HPDE6-E6E7 (cell line): ENCODE data around the gene GBF1.

ENCODE experiments used
- DNase-seq: peaks from one replicate; pipeline ENCODE4 v3.0.0; 2011; ENCODE audit warnings: missing footprints; ENCODE audit errors: extremely low spot score

The GBF1 gene

DNA sequence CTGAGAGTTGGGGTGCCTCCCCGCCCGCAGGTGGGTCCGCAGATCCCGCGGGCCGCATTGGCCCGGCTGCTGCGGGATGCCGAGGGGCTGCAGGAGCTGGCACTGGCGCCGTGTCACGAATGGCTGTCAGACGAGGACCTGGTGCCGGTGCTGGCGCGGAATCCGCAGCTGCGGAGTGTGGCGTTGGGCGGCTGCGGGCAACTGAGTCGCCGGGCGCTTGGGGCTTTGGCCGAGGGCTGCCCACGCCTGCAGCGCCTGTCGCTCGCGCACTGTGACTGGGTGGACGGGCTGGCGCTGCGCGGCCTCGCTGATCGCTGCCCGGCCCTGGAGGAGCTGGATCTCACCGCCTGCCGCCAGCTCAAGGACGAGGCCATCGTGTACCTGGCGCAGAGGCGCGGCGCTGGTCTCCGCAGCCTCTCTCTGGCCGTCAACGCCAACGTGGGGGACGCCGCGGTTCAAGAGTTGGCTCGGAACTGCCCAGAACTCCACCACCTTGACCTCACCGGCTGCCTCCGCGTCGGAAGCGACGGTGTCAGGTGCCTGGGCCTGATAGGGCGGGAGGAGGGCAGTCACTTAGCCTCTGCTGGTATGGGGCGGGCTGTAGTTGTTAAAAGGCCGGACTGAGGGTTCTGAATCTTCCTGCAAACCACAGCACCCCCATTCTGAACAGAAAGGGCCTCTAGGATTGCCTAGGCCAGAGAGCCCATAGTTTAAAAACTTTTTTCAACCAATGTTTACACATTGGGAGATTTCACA is 176.6 kb downstream of the GBF1 start:
- DNase-seq = peak; percentile 34

DNA sequence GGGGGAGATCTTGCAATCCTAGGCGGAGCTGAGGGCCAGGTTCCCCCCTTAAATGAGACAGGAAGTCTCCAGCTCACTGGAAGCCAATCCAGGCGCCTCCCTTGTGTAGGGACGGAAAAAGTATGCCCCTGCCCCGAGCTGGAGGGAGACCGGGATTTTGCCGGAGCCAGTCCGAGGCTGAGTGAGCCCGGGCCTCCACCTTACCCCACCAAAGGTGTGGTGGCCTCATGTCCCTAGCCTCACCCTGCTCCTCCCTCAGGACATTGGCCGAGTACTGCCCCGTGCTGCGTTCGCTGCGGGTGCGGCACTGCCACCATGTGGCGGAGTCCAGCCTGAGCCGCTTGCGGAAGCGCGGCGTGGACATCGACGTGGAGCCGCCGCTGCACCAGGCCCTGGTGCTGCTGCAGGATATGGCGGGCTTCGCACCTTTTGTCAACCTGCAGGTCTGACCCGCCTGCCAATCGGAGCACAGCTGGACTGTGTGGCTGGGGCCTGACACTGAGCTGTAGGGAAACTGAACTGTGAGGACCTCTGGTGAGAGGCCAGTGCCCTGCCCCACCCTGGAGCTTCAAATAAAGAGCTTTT is 177.3 kb downstream of the GBF1 start:
- DNase-seq = peak; percentile 79

DNA sequence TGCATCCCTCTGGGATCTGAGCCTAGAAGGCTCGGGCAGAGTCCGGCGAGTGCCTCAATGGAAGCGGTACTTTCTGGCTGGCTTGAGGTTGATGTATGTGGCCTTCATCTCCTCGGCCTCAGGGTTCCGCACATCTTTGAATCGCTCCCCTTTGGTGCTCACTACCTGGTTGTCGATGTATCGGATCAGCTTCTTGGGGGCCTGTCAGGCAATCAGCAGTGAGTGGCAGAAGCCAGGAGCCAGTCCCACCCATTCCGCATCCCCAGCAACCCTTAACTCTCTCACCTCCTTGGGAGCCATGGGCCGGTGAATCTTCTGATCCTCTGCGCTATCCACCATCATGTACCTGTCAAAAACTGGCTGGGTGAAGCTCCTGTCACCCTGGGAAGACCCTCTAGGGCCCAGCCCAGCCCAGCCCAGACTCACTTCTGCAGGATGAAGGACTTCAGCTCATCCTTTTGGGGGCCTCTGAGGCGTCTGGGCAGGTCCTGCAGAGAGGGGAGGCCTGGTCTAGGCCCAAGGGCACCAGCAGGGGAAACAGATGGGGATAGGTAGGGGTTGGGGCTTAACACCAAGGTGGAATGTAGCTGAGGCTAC is 178.1 kb downstream of the GBF1 start:
- DNase-seq = no peak

DNA sequence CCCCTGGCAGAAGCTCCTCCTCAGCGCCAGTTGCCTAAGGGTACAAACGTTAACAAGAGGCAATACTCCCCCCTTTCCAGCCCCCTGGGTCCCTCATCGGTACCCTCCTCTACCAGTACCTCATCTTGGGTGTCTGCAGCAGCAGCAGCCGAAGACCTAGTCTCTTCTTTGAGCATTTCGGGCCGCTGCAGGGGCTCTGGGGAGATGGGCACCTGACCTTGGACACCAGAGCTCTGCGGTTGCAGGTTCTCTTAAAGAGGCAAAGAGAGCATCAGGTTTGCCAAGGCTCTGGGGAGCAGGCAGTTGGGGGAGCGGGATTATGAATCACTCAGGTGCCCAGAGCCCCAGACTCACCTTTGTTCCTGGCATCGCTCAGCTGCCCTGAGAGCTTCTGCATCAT is 178.8 kb downstream of the GBF1 start:
- DNase-seq = no peak

DNA sequence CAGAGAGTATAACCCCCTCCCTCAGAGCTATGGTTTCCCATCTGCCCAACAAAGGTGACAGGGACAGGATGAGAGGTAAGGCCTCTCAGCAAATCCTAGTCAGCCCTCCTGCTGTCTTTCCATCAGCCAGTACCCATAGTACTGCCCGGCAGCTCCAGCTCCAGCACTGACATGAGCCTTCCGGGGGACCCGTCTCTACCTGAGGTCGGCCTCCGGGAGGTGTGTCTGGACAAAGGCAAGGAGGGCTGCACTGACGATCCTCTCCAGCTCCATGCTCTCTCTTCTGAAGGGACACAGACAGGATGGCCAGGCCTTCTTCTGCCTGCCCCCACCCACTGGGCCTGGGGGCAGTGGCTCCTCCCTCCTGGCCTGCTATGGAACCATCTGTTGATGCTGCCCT is 179.6 kb downstream of the GBF1 start:
- DNase-seq = no peak

DNA sequence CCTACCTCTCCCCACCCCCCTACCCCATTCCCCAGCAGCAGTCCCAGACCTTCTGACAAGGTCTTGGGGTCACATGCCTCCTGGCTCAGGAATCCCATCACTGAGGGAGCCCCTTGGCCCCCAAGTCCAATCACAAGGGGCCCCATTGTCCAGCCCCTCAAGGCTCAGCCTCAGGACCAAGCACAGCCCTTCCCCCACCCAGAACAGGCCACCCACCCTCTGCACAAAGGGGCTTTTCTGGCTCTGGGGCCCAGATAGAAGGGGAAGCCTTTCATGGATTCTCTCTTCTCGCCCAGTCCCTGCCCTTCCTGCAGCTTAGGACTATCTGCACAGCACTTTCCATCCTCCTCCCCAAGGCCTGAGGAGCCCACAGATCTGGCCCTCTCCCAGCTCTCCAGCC is 180.1 kb downstream of the GBF1 start:
- no peak for DNase-seq

DNA sequence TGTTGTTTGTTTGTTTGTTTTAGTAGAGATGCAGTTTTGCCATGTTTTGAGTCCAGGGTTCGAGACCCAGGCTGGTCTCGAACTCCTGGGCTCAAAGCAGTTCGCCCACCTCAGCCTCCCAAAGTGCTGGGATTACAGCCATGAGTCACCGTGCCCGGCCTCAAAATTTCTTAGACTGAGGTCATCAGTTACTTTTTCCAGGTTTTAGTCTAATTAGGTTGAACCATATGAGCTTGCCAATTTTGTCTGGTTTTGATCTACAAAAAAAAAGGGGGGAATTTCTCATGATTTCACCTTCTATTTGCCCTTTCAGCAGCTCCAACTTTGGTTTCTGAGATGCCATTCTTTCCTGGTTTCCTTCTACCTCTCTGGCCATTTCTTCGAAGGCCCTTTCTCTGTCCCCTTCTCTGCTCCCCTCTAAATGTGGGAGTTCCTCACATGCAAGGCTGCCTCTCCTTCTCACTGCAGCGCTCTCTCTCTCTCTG is 181.5 kb downstream of the GBF1 start:
- no peak for DNase-seq

GRCh38 chr10:102429468-102429867 is 184.1 kb downstream of the GBF1 start:
- no peak for DNase-seq

- DNase-seq = no peak
Measured at GRCh38 chr10:102431452-102432124, 186.3 kb downstream of the GBF1 start.
